HUDEP-2 (cell line): ENCODE data around the gene PRR23E.

Experiments
- DNase-seq, 76 experiments: peaks; one replicate each; lab custom pipeline; 2025; ENCODE audit not compliant: unreplicated experiment in 76 of 76; lab: John Stamatoyannopoulos, UW

PRR23E gene

DNA sequence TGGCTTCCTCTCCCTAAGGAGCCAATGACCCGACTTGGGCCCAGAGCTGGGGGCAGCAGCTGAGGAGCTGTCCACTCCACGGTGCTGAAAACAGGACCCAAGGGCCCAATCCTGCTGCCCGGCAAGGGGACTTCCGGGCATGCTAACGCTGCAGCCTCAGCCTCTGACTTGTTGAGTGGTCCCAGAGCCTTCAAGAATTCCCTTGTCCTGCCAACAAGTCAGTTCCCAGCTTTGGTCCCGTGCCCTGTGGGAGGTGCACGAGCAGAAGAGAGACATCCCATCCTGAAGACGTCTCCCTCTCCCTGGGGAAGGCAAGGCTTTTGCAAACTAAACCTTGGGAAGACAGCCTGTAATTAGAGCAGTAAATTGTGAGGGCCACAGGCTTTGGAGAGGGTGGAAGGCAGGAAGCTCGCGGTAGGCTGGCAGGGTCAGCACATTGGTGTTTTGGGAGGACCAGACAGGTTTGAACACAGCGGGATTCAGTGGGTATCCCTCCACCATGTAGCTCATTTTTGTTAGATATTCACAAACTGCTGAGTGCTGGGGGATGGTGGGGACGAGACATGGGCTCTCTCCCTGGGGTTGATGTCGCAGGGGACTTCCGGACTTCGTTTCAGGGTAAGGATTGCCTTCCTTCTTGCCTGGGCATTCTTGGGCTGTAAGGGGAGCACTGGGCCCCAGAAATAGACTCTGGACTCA lies 29.8 kb upstream of the PRR23E start:
- DNase-seq: peak in 3 of 76 experiments; percentile 3 to 6 (median 4)

DNA sequence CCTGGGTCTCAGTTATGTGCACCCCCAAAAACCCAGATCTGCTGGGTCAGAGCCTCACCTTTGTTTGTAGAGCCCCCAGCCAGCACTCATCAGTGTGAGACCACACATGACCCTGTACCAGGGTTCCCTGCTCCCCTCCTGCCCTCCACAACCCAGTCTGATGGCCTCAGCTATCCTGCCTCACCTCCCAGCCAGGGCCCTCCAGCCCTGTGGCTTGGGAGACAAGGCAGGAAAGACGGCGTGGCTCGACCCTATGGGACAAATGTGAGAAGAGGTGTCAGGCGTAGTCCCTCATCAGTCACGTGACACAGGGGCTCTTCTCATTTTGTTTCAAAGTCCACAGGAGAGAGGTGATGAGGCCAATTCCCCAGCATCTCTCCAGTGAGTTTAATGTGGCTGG lies 28.3 kb upstream of the PRR23E start:
- DNase-seq: no peak

DNA sequence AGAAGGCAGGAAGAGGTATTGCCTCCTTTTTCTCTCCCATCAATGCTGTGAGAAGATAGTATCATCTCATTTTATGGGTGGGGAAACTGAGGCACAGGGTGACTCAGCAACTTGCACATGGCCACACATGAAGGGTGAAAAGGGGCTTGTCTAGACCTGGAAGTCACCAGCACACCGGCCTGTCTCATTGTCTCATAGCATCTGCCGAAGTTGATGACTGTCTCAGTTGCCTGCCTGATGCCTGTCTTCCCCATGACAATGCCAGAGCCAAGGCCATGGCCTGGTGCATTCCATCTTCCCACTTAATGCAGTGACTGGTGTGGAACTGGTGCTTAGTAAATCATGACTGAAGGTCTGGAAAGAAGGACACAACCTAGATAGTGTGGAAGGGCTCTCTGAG lies 27.9 kb upstream of the PRR23E start:
- DNase-seq: no peak

DNA sequence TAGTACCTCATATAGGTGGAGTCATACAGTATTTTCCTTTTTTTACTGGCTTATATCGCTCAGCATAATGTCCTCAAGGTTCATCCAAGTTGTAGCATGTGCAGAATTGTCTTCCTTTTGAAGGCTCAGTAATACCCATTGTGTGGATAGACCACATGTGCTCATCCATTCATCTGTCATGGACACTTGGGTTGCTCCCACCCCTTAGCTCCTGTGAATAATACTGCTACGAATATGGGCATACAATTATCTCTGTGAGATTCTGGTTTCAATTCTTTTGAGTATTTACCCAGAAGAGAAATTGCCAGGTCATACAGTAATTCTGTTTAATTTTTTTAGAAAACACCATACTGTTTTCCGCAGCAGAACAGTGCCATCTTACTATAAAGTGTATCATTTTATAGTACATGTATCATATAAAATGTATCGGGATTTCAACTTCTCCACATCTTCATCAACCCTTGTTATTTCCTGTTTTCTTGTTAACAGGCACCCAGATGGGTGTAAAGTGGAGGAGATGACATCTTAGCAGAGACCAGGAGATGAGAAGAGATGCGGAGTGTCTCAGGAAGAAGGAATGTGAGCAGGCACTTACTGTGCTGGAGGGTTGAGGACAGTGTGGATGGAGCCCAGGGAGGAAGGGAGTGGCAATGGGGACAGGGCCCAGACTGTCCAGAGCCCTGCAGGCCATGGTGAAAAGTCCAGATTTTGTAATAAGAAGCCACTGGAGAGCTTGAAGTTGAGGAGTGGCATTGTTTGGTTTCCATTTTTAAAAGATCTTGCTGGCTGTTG lies 27.0 kb upstream of the PRR23E start:
- no peak for DNase-seq

DNA sequence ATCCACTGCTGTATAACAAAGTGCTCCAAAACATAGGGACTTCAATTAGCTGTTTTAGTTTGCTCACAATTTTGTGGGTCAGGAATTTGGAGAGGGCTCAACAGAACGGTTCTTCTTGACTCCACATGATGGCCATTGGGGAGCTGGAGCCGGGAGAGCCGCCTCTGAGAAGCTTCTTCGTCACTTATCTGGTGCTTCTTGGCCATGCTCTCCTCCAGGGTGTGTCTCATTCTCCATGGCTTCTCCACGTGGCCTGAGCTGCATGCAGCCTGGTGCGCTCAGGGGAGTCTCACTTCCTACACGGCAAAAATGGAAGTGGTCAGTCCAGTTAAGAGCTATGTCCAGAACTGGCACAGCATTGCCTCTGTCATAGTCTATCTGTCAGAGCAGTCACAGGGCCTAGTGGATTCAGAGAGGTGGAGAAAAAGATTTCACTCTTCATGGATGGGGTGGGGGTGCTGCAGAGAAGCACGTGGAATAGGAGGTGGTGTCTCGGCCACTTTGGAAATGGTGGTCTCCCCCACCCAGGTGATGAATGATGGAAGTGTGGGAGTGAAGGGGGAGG lies 26.3 kb upstream of the PRR23E start:
- DNase-seq: peak in 1 of 76 experiments; percentile 11

DNA sequence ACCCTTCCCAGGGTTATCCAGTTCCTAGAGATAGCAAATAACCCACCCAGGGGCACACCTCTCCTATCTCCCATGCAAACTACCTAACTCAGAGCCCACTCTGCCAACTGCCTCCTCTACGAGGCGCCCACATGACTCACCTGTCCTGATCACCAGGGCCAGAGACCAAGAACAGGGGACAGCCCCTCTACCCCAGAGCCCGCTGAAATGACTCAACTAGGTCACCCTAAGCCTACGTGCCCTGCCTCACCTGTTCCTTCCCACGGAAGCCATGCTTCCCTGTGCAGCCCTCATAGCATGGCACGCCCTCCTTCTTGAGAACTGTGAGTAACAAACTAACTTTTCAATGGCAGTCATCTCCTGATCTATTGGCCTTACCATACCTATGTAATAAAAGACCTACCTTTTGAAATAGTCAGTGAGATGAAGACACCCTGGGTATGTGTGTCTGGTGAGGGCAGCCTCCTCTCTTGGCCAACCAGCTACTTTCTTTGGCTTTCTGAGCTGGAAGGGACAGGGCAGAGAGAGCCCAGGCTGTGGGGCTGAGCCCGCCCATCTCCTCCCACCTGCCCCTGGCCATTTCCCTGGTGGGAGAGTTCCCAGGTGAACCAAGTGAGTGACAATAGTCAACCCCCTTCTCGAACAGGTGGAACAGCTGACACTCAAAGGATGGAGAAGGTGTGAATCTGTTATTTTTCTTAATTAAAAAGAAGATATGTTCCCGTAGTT lies 25.5 kb upstream of the PRR23E start:
- DNase-seq: no peak

DNA sequence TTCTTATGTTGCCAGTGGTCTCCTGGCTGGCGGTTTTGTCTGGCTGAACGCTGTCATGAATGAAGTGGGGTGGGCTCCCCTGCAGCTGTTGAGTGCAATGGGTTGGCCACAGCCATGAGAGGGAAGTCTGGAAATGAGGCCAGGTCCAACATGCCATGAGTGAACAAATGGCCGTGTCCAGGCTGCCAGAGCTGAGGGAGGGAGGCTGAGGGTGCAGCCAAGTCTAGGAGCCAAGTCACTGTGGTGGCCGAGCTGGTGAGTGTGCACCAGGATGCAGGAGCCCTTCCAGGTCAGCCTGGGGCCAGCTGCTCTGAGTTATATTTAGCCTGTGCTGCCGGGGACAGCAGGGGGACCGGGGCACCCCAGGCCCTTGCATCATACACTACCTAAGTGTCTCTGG lies 24.7 kb upstream of the PRR23E start:
- no peak for DNase-seq

DNA sequence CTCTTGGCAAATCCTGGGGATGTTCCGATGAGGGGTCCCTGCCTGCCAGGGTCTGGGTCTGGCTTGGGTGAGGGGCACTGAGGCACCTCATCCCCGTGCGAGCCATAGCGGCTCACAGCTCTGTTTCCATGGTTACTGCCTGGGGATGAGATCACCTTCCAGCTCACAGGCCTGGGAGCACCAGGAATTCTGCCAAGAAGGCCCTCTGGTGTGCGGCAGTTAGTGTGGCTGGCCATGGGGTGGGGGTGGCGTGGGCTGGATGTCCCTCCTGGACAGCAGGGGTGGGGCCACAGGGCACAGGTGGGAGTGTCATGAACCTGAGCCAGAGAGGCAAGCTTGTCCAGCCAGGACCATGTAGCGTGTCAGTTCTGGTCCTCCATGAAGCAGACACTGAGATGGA lies 22.1 kb upstream of the PRR23E start:
- DNase-seq: no peak

DNA sequence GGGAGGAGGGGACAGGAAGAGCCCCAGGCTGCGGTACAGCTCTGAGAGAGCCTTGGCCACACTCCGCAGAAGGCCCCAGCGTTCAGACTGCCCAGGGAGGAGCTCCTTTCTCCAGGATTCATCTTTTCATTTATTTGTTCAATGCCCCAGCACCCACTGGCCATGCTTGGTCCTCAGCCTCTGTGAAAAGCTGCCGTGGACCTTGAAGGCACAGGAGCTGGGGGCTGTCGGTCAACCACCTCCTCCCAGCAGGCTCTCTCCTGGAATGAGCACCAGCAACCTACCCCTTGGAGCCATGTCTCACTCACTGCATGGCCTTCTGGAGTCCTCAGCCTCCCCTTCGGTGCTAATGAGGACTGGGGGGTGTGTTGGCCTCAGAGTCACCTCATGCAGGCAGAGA lies 21.6 kb upstream of the PRR23E start:
- no peak for DNase-seq

DNA sequence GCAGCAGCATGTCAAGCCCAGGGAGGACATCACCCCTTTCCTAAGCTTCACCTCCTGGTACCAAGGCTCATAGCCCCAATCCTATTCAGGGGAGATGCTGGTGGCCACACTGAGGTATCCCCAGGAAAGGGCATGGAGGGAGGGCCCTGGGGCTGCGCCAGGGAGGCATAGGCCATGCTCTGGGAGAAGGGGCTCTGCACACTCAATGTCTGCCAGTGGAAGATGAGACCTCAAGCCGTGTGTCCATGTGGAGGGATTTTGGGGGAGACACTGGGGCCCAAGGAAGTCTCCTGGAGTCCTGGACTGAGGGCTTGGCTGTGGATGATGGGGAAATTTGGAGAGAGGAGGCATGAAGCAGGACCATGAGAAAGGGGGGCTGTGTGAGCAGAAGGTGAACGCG lies 21.2 kb upstream of the PRR23E start:
- DNase-seq: no peak

DNA sequence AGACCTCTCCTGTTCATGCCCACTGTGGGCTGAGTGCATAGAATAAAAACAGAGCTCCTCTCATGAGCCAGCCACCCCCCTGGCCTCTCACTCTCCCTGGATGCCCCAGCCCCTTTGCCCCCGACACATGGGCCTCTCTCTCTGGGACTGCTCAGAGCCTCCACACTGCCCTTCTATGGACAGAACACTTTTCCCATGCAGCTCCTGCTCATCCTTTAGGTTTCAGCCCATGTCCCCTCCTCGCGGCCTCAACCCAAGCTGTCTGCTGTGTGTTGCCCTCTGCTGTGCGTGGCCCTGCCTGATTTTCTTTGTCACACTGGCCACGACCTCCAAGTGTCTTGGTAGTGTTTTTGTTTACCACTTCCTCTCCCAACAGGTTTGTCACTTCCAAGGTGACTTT lies 20.7 kb upstream of the PRR23E start:
- DNase-seq: no peak

DNA sequence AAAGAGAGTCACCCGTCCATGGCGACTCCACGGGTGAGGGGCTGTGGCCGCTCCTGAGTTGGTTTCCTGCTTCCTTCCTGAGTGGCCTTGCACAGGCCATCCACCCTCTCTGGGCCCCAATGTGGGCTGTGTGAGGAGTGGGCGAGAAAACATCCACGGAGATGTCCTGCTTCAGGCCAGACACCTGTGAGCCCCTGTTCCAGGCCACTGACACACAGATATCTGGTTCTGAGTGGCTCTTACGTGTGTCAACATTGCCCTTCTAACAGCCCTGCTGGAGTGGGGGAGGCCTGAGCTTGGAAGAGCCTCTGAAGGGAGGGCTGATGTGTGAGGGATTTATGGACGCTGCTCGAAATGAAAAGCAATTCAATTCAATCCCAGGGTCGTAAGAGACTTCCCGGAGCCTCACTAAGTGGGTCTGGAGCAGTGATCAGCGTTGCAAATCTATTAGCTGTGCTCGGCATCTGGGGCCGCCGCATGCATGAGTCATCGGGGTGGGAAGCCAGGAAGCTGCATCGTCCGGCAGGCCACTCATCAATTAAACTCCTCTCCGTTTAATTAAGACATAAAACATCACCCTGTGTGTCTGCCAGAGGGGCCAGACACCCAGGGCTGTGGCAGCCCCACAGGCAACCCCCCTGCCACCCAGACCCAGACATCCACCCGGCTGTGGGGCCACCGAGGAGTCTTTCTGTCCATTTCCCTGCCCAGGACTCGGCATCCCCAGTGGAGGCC lies 20.0 kb upstream of the PRR23E start:
- DNase-seq: no peak

DNA sequence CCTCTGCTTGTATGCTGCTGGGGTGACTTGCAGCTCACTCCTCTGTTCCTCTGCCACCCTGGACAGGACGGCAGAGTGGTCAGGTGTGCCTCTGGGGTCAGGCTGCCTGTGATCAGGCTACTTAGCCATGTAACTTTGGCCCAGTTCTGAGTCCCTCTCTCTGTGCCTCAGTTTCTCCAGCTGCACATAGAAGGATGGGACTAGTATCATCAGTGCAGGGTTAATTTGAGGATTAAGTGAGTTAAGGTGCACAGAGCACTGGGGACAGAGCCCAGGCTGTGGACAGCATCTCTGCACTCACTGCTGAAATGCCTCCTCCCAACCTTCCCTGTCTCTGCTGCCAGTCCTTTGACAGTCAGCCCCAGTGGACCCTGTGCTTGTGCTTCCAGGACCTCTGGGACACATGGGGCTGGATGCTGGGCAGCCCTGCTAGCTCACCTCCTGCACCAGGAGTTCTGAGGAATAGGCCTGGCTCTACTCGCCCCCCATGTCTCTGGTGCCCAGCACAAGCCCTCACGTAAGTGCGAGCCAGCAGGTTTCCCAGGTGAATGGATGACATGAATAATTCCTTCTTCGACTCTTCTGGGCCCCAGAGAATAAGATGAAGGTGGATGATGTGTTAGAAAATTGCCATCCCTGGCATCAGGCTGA lies 19.3 kb upstream of the PRR23E start:
- no peak for DNase-seq

DNA sequence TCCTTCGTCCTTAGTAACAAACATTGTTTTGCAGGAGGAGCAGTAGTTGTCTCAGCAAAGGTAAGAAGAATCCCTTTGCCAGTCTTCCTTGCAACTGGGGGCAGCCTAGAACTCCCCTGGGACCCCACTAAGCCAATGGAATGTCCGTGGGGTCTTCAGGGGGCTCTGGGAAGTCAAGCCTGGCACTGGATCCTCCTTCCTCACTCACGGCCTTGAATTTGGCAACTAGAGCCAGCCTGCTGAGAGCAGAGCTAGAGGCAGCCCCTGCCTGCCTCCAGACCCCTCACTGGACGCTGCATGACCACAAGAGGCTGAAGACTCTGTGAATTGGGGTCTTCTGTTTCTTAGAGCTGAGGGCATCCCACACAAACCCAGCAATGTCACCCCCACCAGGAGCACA lies 18.6 kb upstream of the PRR23E start:
- DNase-seq: no peak

DNA sequence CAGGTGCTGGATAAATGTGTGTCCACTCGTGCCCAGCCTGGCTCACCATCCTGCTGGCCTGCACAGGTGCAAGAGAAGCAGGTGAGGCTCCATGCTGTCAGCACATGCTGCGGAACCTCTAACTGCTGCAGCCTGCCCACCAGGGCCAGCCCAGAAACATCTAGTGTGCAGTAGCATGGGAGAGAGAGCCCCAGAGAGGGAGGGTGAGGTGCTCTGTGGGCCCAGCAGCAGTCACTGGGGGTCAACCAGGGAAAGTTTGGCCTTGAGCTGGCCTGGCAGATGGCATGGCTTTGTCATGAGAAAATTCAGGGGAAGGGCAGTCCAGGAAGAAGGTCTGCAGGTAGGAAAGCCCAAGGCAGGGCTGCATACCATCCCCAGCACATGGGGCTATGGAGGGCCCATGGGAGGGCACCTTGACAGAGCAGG lies 18.2 kb upstream of the PRR23E start:
- no peak for DNase-seq

DNA sequence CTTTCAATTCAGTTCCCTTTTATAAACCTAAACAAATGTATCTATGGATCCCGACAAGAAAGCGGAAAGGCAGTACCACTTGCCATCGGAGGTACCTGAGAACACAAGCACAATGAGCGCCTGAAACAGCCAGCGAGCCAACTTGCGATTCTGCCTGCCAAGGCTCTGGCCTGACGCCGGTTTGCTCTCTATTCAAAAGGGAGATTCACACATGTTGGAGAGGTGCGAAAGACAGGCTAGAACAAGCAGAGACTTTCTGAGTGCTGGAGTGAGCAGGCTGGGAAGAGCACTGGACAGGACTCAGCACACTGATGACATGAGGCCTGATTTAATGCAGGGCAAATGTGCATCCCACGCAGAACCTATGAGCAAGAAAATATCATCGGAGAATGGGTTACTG lies 17.7 kb upstream of the PRR23E start:
- no peak for DNase-seq

DNA sequence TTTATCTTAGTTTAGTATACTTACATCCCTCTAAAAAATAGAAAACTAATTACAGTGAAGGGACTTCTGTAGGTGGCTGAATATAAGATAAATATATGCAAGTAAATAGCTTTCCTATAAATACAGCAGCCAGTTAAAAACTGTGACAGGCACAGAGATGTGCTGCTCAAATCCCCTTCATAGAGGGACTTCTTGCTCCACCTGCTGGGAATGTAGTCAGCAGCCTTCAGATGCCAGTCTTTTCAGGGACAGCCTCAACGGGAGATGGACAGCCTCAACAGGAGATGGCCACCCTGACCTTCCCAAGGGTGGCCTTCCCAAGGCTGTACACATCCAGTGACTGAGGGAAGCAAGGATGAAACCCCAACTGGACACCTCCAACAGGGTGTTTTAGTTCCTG lies 15.7 kb upstream of the PRR23E start:
- no peak for DNase-seq

DNA sequence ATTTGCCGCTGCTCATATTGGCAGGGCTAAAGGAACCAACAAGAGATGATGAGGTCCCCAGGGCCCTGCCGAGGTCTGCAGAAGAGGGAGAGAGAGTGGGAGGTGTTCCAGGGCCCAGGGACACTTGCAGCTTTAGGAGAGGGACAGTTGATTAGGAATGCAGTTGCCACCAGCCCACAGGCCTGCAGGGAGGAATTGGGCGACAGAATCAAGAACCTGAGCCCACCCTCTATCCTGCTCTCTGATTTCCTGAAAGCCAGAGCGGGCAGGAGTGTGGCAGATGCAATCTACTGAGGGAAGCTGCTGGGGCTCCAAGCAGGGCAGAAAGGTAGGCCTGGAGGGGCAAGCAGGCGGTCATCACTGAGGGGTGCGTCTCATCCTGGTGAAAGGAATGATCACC lies 12.1 kb upstream of the PRR23E start:
- DNase-seq: no peak

DNA sequence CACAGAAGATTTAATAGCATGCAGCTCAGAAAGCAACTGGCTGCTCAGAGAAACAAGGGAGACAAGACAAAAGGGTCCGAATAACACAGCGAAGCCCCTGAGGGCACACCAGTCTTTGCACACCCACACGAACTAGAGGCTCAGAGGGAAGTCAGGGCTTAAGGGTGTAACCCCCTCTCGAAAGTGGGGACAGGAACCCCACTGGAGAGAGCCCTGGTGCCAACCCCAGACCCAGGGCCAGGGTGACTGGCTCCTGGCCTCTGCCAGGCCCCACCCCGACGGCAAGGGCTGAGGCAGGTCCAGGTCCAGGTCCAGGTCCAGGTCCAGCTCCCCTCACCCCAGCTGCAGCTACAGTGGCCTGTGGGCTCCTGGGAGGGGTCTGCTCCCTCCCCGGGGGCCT lies 10.5 kb upstream of the PRR23E start:
- no peak for DNase-seq
